ENCODE data around the gene MTFR1L. TPM values are rescaled to one million over a fixed set of nuclear protein-coding genes. Genes with fewer than 3 reads are reported as not detected.
A peak's percentile ranks its signal among the peaks of the same experiment; 100 is the strongest.

MTFR1L gene
- total RNA-seq, 2 experiments from 2014 or later: 27.7 to 30.8 TPM

DNA sequence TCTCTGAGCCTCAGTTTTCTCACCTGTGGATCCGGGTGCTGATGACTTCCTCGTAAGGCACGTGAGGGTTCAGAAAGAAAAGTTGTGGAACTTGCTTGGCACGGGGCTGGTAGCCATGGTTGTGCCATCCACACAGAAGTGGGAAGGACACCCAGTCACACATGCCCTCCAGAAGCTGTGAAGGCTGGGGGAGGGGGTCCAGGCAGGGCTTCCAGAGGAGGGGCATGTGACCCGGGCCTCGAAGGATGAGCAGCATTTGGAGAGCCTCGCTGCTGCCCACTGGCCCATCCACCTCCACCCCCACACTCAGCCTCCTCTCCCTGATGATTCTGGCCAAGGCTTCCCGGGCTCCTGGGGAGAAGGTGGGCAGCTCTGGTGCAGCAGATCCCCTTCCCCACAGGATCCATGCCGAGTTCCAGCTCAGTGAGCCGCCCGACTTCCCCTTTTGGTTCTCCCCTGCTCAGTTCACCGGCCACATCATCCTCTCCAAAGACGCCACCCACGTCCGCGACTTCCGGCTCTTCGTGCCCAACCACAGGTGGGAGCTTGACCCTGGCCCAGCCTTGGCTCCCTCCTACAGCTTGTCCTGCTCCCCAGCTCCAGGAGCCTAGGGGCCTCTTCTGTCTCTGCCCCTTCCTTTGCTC, 10.3 kb upstream of the MTFR1L start:
- H3K4me1 Mint-ChIP-seq: peaks cover 15% of the 10 kb centered on the region
- H3K9me3 Mint-ChIP-seq (ENCODE audit: low read depth): no peaks in the 10 kb centered on the region
- CTCF ChIA-PET: interaction anchor here (0.6 to 2.9 kb wide), 15 partner anchors 45 to 864 kb away, joined by 3 to 14 read pairs (median 4); no protein-coding TSS in a partner anchor
- ATAC-seq (no peak), DNase-seq (no peak)
- H3K36me3 Mint-ChIP-seq (ENCODE audit: low read depth): peaks cover 18% of the 10 kb centered on the region
- POLR2A ChIA-PET: no interaction called here
- no peak overlapping the region for H3K4me3 Mint-ChIP-seq
- intact Hi-C loops (cut with DNase I, micrococcal nuclease): no loop called here
- no peaks in the 10 kb centered on the region for H3K27me3 Mint-ChIP-seq
- no peak overlapping the region for H3K27ac Mint-ChIP-seq

DNA sequence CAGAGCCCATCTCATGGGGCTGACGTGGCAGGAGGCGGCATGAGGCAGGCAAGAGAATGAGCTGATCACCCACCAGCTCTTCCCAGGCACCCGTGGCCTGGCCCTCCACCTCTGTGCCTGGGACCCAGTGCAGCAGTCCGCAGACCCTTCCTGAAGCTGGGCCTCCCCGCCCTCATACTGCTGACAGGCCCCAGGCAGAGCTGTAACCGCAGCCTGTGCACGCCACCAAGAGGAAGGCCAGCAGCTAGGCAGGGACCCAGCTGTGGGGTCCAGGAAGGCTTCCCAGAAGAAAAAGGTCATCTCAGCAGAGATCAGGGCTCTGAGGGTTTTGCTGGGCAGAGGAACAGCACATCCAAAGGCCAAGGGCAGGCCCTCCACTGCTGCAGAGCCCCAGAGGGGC, 9.8 kb upstream of the MTFR1L start:
- Mint-ChIP-seq H3K27me3 (no peaks in the 10 kb centered on the region), H3K4me3 (no peak overlapping the region), H3K36me3 (ENCODE audit: low read depth) (peaks cover 17% of the 10 kb centered on the region), H3K9me3 (ENCODE audit: low read depth) (no peaks in the 10 kb centered on the region), H3K4me1 (peaks cover 10% of the 10 kb centered on the region), H3K27ac (no peak overlapping the region)
- DNase-seq (no peak), ATAC-seq (no peak)
- CTCF ChIA-PET: interaction anchor here (0.6 to 2.9 kb wide), 15 partner anchors 45 to 1075 kb away, joined by 3 to 14 read pairs (median 4); no protein-coding TSS in a partner anchor
- intact Hi-C loops (cut with DNase I, micrococcal nuclease): loop anchor here (1.0 to 10.0 kb wide), 4 partner anchors 305 to 565 kb away; partner anchors contain the start of genes RHCE (in 1 of the 2) and RSRP1 (in 1 of the 2)
- POLR2A ChIA-PET: no interaction called here

DNA sequence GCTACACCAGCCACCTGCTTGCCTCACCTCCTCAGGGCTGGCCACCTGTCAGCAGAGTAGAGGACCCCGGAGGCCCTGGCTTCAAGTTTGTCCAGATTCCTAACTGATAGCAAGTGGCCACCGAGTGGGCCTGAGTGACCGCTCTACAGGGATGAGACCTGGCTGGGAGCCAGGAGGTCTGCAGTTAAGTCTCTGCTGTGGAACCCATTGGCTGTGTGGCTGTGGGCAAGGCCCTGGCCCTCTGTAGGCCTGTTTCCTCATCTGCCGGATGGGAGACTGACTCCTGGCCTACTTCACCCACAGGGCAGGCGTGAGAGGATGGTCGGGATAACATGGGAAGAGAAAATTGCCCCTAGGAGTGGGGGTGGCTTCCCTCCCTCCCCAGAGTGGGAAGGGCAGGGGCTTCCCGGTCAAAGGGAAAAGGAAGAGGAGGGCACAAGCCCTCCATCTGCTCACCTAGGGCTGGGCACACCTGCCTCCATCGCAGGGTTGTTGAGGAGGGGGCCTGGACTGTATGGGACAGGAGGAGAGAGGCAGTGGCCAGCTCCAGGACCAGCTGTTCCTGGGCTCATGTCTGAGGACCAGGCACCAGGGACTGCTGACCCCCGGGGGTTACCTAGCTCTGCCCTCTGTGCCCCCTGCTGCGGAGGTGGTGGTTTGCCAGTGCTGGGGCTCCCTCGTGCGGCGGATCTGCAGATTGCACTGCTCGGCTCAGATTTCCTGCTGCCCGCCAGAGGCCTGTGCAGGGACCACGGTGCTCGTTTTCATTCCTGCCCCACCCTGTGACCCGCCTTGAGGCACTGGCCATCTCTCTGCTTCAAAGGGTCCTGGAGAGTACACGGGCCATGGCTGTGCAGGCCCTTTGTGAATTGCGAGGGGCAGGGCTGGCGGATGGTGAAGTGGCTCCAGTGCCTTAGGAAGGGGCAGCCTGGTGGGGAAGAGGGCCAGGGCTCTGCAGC, 9.1 kb upstream of the MTFR1L start:
- H3K36me3 Mint-ChIP-seq (ENCODE audit: low read depth): peaks cover 12% of the 10 kb centered on the region
- no peak overlapping the region for H3K4me3 Mint-ChIP-seq
- intact Hi-C loops (cut with DNase I, micrococcal nuclease): loop anchor here (1.0 to 10.0 kb wide), 5 partner anchors 202 to 566 kb away; partner anchors contain the start of genes RHCE (in 1 of the 2) and RSRP1 (in 1 of the 2)
- DNase-seq: peak; percentile 89
- ChIA-PET POLR2A (no interaction called here), CTCF (interaction anchor here (0.5 to 2.9 kb wide), 17 partner anchors 9 to 1074 kb away, joined by 3 to 14 read pairs (median 4); no protein-coding TSS in a partner anchor)
- peaks cover 3% of the 10 kb centered on the region for H3K4me1 Mint-ChIP-seq
- no peaks in the 10 kb centered on the region for H3K27me3 Mint-ChIP-seq
- no peak overlapping the region for H3K27ac Mint-ChIP-seq
- peak; percentile 86 for ATAC-seq
- H3K9me3 Mint-ChIP-seq (ENCODE audit: low read depth): no peaks in the 10 kb centered on the region

DNA sequence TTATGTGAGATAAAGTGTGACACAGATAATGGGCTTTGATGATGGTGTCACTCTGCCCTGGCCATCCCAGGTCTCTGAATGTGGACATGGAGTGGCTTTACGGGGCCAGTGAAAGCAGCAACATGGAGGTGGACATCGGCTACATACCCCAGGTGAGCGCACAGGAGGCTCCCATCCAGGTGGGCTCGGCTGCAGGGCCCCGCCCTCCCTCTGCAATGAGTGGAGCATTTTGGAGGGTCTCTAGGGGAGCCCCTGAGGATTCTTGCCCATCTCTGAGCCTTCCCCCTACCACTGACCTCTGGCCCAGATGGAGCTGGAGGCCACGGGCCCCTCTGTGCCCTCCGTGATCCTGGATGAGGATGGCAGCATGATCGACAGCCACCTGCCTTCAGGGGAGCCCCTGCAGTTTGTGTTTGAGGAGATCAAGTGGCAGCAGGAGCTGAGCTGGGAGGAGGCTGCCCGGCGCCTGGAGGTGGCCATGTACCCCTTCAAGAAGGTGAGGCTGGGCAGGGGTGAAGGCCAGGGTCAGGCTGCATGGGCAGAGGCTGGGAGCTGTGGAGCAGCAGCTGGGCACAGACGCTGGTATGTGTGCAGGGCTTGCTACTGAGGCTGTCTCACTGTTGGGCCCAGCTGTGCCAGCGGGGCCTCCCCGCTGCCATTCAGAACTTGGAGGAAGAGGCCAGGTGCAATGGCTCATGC, 8.2 kb upstream of the MTFR1L start:
- Mint-ChIP-seq H3K27me3 (no peaks in the 10 kb centered on the region), H3K4me1 (peaks cover 5% of the 10 kb centered on the region), H3K36me3 (ENCODE audit: low read depth) (peaks cover 6% of the 10 kb centered on the region), H3K27ac (no peak overlapping the region), H3K9me3 (ENCODE audit: low read depth) (no peaks in the 10 kb centered on the region), H3K4me3 (no peak overlapping the region)
- intact Hi-C loops (cut with DNase I, micrococcal nuclease): loop anchor here (1.0 to 10.0 kb wide), 4 partner anchors 203 to 567 kb away; partner anchors contain the start of genes RHCE (in 1 of the 2) and RSRP1 (in 1 of the 2)
- ChIA-PET POLR2A (no interaction called here), CTCF (interaction anchor here (0.7 to 2.3 kb wide), 14 partner anchors 10 to 677 kb away, joined by 3 to 9 read pairs (median 3); no protein-coding TSS in a partner anchor)
- ATAC-seq: no peak
- no peak for DNase-seq

DNA sequence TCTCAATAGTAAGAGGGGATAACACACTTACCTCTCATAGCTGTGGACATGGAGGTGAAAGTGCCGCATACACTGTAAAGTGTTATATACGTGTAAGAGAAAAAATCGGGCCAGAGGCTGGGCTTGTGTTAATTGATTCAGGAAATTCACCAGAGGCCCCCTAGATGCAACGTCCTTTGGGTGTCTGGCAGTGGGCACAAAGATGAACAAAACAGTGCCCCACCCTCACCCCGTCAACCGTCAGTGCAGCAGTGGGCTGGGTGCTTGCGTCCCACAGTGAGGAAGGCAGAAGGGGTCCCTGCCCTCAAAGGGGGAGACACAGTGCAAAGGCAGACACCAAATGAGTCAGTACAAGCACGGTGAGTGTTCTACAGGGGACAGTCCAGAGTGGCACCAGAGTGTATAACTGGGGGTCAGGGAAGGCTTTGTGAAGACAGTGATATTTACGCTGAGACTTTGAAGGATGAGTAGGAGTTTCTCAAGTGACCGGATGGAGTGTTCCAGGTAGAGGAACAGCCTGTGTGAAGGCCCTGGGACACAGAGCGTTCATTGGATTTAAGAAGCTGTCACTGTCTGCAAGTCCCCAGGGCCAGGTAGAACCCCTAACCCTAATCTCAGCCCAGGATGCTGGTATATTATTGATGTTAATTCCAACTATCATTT, 6.6 kb upstream of the MTFR1L start:
- H3K4me3 Mint-ChIP-seq: no peak overlapping the region
- CTCF ChIA-PET: interaction anchor here (0.6 to 1.6 kb wide), 3 partner anchors 12 to 104 kb away, joined by 3 to 4 read pairs (median 3); no protein-coding TSS in a partner anchor
- no peaks in the 10 kb centered on the region for H3K27me3 Mint-ChIP-seq
- intact Hi-C loops (cut with DNase I, micrococcal nuclease): loop anchor here in 1 of 2 experiments (10.0 kb wide), 2 partner anchors 388 to 568 kb away; partner anchors contain the start of genes RHCE and RSRP1
- H3K27ac Mint-ChIP-seq: no peak overlapping the region
- ATAC-seq (no peak), DNase-seq (no peak)
- peaks cover 12% of the 10 kb centered on the region for H3K4me1 Mint-ChIP-seq
- peaks cover 6% of the 10 kb centered on the region for H3K36me3 Mint-ChIP-seq (ENCODE audit: low read depth)
- H3K9me3 Mint-ChIP-seq (ENCODE audit: low read depth): no peaks in the 10 kb centered on the region
- POLR2A ChIA-PET: no interaction called here

DNA sequence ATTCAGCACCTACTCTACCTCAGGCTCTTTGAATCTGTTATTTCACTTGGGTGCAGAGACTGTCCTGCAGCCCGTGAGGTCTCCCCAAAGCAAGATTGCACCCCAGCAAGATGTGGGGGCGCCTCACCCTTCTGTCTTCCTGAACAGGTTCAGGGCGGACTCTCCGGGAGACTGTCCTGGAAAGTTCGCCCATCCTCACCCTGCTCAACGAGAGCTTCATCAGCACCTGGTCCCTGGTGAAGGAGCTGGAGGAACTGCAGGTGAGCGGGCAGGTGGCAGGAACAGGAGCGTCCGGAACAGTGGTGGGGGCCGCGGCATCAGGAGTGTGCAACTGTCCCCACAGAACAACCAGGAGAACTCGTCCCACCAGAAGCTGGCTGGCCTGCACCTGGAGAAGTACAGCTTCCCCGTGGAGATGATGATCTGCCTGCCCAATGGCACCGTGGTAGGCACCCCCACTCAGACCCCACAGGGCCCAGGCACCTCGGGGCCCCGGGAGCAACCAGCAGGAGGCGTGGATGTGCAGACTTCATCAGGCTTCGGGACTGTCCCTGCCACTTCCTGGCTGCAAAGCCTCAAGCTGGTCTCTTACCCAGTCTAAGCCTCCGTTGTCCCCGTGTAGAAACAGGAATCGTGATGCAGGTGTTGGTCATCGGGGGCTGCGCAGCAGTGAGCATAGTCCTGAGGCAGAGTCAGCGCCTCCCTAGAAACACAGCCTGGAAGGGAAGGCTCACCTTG, 5.9 kb upstream of the MTFR1L start:
- no peak for ATAC-seq

DNA sequence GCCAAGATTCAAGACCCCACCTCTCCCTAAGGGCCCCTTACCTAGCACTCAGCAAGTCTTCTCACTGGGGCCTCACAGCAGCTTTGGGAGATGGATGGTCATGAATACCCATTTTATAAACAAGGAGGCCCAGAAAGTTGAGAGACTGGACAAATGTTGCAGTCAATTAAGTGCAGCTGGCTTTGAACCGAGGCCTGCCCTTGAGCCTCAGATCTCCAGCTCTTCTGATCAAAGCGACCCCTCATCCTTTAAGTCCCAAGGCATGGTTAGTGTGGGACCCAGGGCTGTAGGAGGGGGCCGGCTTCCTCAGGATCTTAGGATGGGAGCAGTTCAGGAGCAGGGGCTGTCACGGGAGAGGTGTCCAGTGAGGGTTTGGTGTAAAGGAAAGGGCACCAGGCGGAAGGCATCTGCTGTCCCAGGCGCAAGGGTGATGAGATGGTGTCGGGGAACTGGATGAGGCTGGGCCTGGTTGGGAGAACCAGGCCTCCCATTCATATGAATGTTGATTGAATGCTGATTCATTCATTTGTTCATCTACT, 5.1 kb upstream of the MTFR1L start:
- intact Hi-C loops (cut with DNase I, micrococcal nuclease): loop anchor here in 1 of 2 experiments (10.0 kb wide), 2 partner anchors 390 to 570 kb away; partner anchors contain the start of genes RHCE and RSRP1
- DNase-seq: no peak
- Mint-ChIP-seq H3K27ac (peak overlapping the region; percentile 13), H3K27me3 (no peaks in the 10 kb centered on the region), H3K36me3 (ENCODE audit: low read depth) (peaks cover 4% of the 10 kb centered on the region), H3K4me3 (no peak overlapping the region), H3K9me3 (ENCODE audit: low read depth) (no peaks in the 10 kb centered on the region), H3K4me1 (peaks cover 19% of the 10 kb centered on the region)
- no peak for ATAC-seq
- CTCF ChIA-PET: no interaction called here
- POLR2A ChIA-PET: no interaction called here

More for the DNA sequence above, 5.9 kb upstream of the MTFR1L start:
- peaks cover 6% of the 10 kb centered on the region for H3K36me3 Mint-ChIP-seq (ENCODE audit: low read depth)
- H3K4me3 Mint-ChIP-seq: no peak overlapping the region
- intact Hi-C loops (cut with DNase I, micrococcal nuclease): loop anchor here in 1 of 2 experiments (10.0 kb wide), 2 partner anchors 389 to 569 kb away; partner anchors contain the start of genes RHCE and RSRP1
- no peaks in the 10 kb centered on the region for H3K27me3 Mint-ChIP-seq
- ChIA-PET POLR2A (no interaction called here), CTCF (interaction anchor here (1.6 kb wide), 1 partner anchor 13 kb away, joined by 4 read pairs; no protein-coding TSS in a partner anchor)
- no peaks in the 10 kb centered on the region for H3K9me3 Mint-ChIP-seq (ENCODE audit: low read depth)
- DNase-seq: peak; percentile 36
- peak overlapping the region; percentile 13 for H3K27ac Mint-ChIP-seq
- peaks cover 19% of the 10 kb centered on the region for H3K4me1 Mint-ChIP-seq

DNA sequence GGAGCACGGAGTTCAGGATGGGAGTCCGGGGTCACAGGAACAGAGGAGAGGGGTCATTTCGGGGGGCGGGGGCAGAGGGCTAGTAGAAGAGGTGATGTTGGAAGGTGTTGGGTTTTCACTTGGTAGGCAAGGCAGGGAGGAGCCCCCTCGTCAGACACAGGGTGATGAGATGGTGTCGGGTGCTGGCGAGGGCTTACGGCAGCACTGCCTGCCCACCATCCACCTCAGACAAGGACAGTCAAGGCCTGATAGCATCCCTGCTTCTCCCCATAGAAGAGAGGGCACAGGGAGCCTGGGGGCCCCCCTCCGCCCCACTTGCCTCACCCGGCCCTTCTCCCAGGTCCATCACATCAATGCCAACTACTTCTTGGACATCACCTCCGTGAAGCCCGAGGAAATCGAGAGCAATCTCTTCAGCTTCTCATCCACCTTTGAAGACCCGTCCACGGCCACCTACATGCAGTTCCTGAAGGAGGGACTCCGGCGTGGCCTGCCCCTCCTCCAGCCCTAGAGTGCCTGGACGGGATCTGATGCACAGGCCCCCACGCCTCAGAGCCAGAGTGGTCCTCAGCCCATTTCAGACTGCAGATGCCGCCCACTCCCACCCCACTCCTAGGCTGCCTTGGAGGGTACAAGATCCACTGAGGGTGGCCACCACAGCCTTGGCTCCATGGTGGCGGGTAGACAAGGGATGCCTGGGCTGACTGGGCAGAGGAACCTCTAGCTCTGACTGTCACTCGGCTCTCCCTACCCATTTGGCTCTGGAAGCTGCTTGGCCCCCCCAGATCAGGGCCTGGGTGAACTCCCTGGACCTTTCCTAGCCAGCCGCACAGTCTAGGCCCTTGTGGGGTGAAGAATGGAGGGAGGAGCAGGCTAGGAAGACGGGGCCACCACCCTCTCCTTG, 4.3 kb upstream of the MTFR1L start:
- Mint-ChIP-seq H3K4me3 (no peak overlapping the region), H3K27ac (no peak overlapping the region), H3K4me1 (peaks cover 18% of the 10 kb centered on the region), H3K9me3 (ENCODE audit: low read depth) (no peaks in the 10 kb centered on the region), H3K36me3 (ENCODE audit: low read depth) (peaks cover 1% of the 10 kb centered on the region), H3K27me3 (no peaks in the 10 kb centered on the region)
- ATAC-seq (no peak), DNase-seq (no peak)
- POLR2A ChIA-PET: no interaction called here
- CTCF ChIA-PET: interaction anchor here (0.6 kb wide), 1 partner anchor 131 kb away, joined by 3 read pairs; no protein-coding TSS in a partner anchor
- intact Hi-C loops (cut with DNase I, micrococcal nuclease): loop anchor here in 1 of 2 experiments (10.0 kb wide), 2 partner anchors 391 to 571 kb away; partner anchors contain the start of genes RHCE and RSRP1

DNA sequence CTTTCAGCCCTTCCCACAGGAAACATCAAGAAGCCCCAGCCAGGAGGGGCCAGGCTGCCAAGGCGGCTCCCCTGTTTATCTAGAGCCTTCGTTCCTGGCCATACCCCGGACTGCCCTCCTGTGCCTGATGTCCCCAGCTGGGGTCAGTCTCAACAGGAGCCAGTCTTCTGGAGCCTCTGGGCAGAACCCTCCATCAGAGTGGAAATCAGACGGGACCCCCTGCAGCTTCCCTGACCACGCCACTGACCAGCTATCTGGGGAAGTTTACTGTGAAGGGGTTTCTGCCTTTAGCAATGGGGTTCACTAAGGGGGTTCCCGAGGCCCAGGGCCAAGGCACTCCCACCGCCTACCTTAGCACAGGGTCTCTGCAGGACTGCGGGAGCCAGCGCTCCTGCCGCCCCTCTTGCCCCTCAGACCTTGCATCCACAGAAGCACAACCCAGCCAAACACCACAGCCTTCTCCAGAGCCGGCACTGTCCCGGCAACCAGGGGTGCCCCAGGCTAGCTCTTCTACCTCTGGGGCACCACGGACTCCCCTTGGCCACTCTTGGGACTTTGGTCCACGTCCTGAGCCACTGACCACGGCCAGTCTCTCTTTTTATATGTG, 3.5 kb upstream of the MTFR1L start:
- ChIA-PET POLR2A (no interaction called here), CTCF (interaction anchor here (0.6 to 0.9 kb wide), 4 partner anchors 12 to 262 kb away, joined by 3 to 5 read pairs (median 4); no protein-coding TSS in a partner anchor)
- no peak for ATAC-seq
- H3K9me3 Mint-ChIP-seq (ENCODE audit: low read depth): no peaks in the 10 kb centered on the region
- intact Hi-C loops (cut with DNase I, micrococcal nuclease): loop anchor here in 1 of 2 experiments (10.0 kb wide), 2 partner anchors 391 to 571 kb away; partner anchors contain the start of genes RHCE and RSRP1
- peaks cover 4% of the 10 kb centered on the region for H3K36me3 Mint-ChIP-seq (ENCODE audit: low read depth)
- H3K4me1 Mint-ChIP-seq: peaks cover 24% of the 10 kb centered on the region
- DNase-seq: no peak
- H3K27me3 Mint-ChIP-seq: no peaks in the 10 kb centered on the region
- H3K27ac Mint-ChIP-seq: no peak overlapping the region
- H3K4me3 Mint-ChIP-seq: no peak overlapping the region

All from activated CD4-positive, alpha-beta T cell treated with anti-CD3 and anti-CD28 coated beads for 36 hours (primary cell).